Testis (tissue), 3 donors: ENCODE results near the gene SLC2A9. TPM values are rescaled to one million over a fixed set of nuclear protein-coding genes. Genes with fewer than 3 reads are reported as not detected.

ENCODE experiments used
- DNase-seq: peaks from one replicate; pipeline ENCODE4 v3.0.0-alpha.2; 2019
- H3K27ac ChIP-seq, 2 donors: fragments of 200-600 bp; sonication (generic); one replicate each; pipeline ENCODE4 v1.5.1; 2019
- H3K27me3 ChIP-seq: fragments of 200-600 bp; sonication (generic); one replicate; pipeline ENCODE4 v1.5.1; 2019
- H3K36me3 ChIP-seq: fragments of 200-600 bp; sonication (generic); one replicate; pipeline ENCODE4 v1.5.1; 2017; ENCODE audit warnings: low read depth; ENCODE audit errors: missing control alignments
- H3K4me1 ChIP-seq: fragments of 200-600 bp; sonication (generic); one replicate; pipeline ENCODE4 v1.5.1; 2019
- H3K4me3 ChIP-seq, 2 donors: fragments of 200-600 bp; sonication (generic); one replicate each; pipeline ENCODE4 v1.5.1; 2017 to 2019
- H3K9me3 ChIP-seq: fragments of 200-600 bp; sonication (generic); one replicate; pipeline ENCODE4 v1.5.1; 2017
- CTCF ChIP-seq, 3 experiments: fragments of 450-650 bp in 2 of 3; fragments of 200-600 bp in 1 of 3; sonication (generic) in 1 of 3; IDR thresholded peaks; one replicate each; pipeline ENCODE4 v1.5.1; 2016 to 2019; ENCODE audit warnings: antibody characterized with exemption in 3 of 3, mild to moderate bottlenecking in 2 of 3, moderate library complexity in 1 of 3
- POLR2A ChIP-seq: fragments of 450-650 bp; IDR thresholded peaks from one replicate; pipeline ENCODE4 v1.6.1; 2017; ENCODE audit warnings: antibody characterized with exemption, mild to moderate bottlenecking, moderate library complexity
- WGBS, 2 donors: methylation state at CpG; one replicate each; pipeline ENCODE4 v1.1.5; 2018; 5-methylcytosine and 5-hydroxymethylcytosine counted together
- intact Hi-C: fragments of 100-400 bp; cut with DNase I; formaldehyde crosslinking; loops from one replicate; pipeline ENCODE4 v1.15.1; 2023; ENCODE audit warnings: low total_unique reads
- polyA plus RNA-seq: library from polyadenylated mRNA; stranded (reverse); fragments of 350-450 nt; fragmentation: Illumina TruSeq; extraction: RNeasy Lipid Tissue Mini Kit (QIAGEN cat#74804); gene quantifications from one replicate; pipeline ENCODE4 v1.2.3, GENCODE V29; 2014; ENCODE audit warnings: low read depth, low replicate concordance; ENCODE audit not compliant: insufficient read depth
- total RNA-seq, 2 donors: library from RNA; depleted of rRNA; stranded (reverse); fragments of >200 nt; gene quantifications; one replicate each; pipeline ENCODE4 v1.2.3, GENCODE V29; 2016

SLC2A9 gene
- total and polyA plus RNA-seq, 3 donors from 2014 or later: 6.3 to 7.5 (median 6.8) TPM

- DNase-seq: no peak
- intact Hi-C loops: no loop called here
- H3K9me3 ChIP-seq: no peaks in the 10 kb centered on the region
- 94 to 100% methylated on average over 1 of the region's 1 CpG for WGBS, 2 donors
- no peak for TF ChIP-seq CTCF (IDR thresholded peaks at IDR 0.05)
- TF ChIP-seq POLR2A: no peak
- H3K36me3 ChIP-seq: no peaks in the 10 kb centered on the region
- H3K27me3 ChIP-seq: no peaks in the 10 kb centered on the region
- H3K4me3 ChIP-seq: no peak overlapping the region
- H3K4me1 ChIP-seq: peaks cover 7% of the 10 kb centered on the region
- H3K27ac ChIP-seq: no peak overlapping the region
Observed at GRCh38 chr4:9875516-9875915, 145.8 kb downstream of the SLC2A9 start.

- no peak overlapping the region for H3K4me3 ChIP-seq
- TF ChIP-seq POLR2A (no peak), CTCF (IDR thresholded peaks at IDR 0.05) (no peak)
- no peaks in the 10 kb centered on the region for H3K36me3 ChIP-seq
- H3K4me1 ChIP-seq: no peaks in the 10 kb centered on the region
- 96 to 97% methylated on average over 5 of the region's 5 CpGs for WGBS, 2 donors
- no peak overlapping the region for H3K27ac ChIP-seq
- no peaks in the 10 kb centered on the region for H3K9me3 ChIP-seq
- DNase-seq: no peak
- intact Hi-C loops: no loop called here
- H3K27me3 ChIP-seq: no peaks in the 10 kb centered on the region
Observed at GRCh38 chr4:9874385-9874784, 146.9 kb downstream of the SLC2A9 start.

GRCh38 chr4:9870165-9870790, 151.0 kb downstream of the SLC2A9 start:
- Histone ChIP-seq H3K9me3 (no peaks in the 10 kb centered on the region), H3K36me3 (no peaks in the 10 kb centered on the region), H3K27ac (no peak overlapping the region), H3K4me3 (no peak overlapping the region), H3K4me1 (no peaks in the 10 kb centered on the region), H3K27me3 (no peaks in the 10 kb centered on the region)
- no peak for DNase-seq
- 78 to 83% methylated on average over 10 of the region's 10 CpGs for WGBS, 2 donors
- no peak for TF ChIP-seq CTCF (IDR thresholded peaks at IDR 0.05)
- no peak for TF ChIP-seq POLR2A
- intact Hi-C loops: no loop called here

- H3K36me3 ChIP-seq: no peaks in the 10 kb centered on the region
- TF ChIP-seq CTCF (IDR thresholded peaks at IDR 0.05) (no peak), POLR2A (no peak)
- WGBS, 2 donors: 85 to 87% methylated on average over 9 to 11 of the region's 11 CpGs
- H3K27ac ChIP-seq: no peak overlapping the region
- intact Hi-C loops: no loop called here
- H3K4me1 ChIP-seq: no peaks in the 10 kb centered on the region
- no peaks in the 10 kb centered on the region for H3K27me3 ChIP-seq
- no peaks in the 10 kb centered on the region for H3K9me3 ChIP-seq
- no peak overlapping the region for H3K4me3 ChIP-seq
- no peak for DNase-seq
Observed at GRCh38 chr4:9867751-9868425, 153.4 kb downstream of the SLC2A9 start.

GRCh38 chr4:9866931-9867330, 154.4 kb downstream of the SLC2A9 start:
- intact Hi-C loops: no loop called here
- TF ChIP-seq POLR2A (no peak), CTCF (IDR thresholded peaks at IDR 0.05) (no peak)
- DNase-seq: no peak
- Histone ChIP-seq H3K4me1 (no peaks in the 10 kb centered on the region), H3K4me3 (no peak overlapping the region), H3K9me3 (no peaks in the 10 kb centered on the region), H3K27ac (no peak overlapping the region), H3K27me3 (no peaks in the 10 kb centered on the region), H3K36me3 (no peaks in the 10 kb centered on the region)
- WGBS, 2 donors: 86 to 87% methylated on average over 5 of the region's 5 CpGs
